ENCODE measurements around the gene COL20A1. TPM values are rescaled to one million over a fixed set of nuclear protein-coding genes. Genes with fewer than 3 reads are reported as not detected.
A peak's percentile ranks its signal among the peaks of the same experiment; 100 is the strongest.
"Not testable (repeated sequence)": the region's sequence is repeated elsewhere in the genome, so short reads cannot be mapped to it uniquely, and the experiment has no call there.

The COL20A1 gene
- polyA plus RNA-seq, 6 donors from 2014 or later, result not detected

- no peak overlapping the region for H3K27ac Mint-ChIP-seq
- H3K4me3 Mint-ChIP-seq, result no peak overlapping the region
- no peaks in the 10 kb centered on the region for H3K9me3 Mint-ChIP-seq
- H3K27me3 Mint-ChIP-seq, result peaks cover 9 to 55% (median 34%) of the 10 kb centered on the region in 3 donors
- peaks cover 0 to 5% (median 3%) of the 10 kb centered on the region in 3 donors for H3K4me1 Mint-ChIP-seq
- no peak for DNase-seq
- ATAC-seq (ENCODE audit: low read depth in 2 of 2), result no peak
- no peaks in the 10 kb centered on the region for H3K36me3 Mint-ChIP-seq
These were observed 82.5 kb downstream of the COL20A1 start for GRCh38 chr20:63375438-63375837.

DNA sequence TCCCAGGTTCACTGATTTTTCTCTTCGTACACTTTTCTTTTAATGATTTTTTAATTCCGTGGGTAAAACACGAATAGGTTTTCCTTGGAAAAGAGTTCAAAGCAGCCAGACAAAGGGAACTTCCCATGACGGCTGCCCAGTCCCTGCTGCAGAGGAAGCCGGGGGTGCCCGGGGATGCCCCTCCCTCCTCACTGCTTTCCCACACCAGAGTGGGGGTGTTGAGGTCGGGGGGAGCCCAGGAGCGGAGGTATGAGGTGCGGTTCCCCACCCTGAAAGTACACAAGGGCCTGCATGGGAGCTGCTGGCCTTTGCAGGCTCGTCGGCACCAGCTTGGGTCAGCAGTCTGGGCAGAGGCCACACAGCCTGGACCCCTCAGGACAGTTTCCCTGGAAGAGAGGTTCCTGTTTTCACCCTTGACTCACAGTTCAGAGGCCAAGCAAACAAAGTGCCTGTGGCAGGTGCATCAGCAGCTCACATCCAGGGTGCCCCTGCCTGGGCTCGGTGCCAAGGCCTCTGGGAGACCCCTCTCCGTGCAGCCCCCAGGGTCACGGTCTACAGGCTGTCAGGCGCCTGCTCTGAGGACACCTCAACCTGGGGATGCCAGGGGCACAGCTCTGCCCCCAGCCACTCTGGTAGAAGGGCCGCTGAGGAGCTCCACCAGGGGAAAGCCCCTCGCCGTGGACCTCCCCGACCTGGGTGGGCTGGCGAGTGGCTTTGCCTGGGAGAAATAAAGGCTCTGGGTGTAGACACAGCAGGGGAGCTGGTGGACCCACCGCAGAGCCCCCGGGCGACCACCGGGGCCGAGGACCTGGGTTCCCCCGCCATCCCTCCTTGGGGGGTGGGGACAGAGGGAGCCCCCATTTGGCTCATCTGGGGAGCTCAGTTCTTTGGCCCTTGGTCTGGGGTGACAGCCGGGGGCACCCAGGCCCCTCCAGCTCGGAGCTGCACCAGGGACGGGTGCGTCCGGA, 83.6 kb downstream of the COL20A1 start:
- Mint-ChIP-seq H3K36me3 (no peaks in the 10 kb centered on the region), H3K27ac (no peak overlapping the region), H3K9me3 (no peaks in the 10 kb centered on the region), H3K27me3 (peaks cover 4 to 48% (median 26%) of the 10 kb centered on the region in 3 donors), H3K4me3 (no peak overlapping the region), H3K4me1 (peaks cover 0 to 5% (median 3%) of the 10 kb centered on the region in 3 donors)
- ATAC-seq (ENCODE audit: low read depth in 2 of 2) (no peak), DNase-seq (no peak)

GRCh38 chr20:63377256-63377941, 84.4 kb downstream of the COL20A1 start:
- H3K27ac Mint-ChIP-seq, result peak overlapping the region in 1 of 6 donors; percentile 15
- H3K4me1 Mint-ChIP-seq, result peaks cover 0 to 5% (median 3%) of the 10 kb centered on the region in 3 donors
- no peak overlapping the region for H3K4me3 Mint-ChIP-seq
- ATAC-seq (ENCODE audit: low read depth in 2 of 2), result no peak
- DNase-seq, result no peak
- H3K9me3 Mint-ChIP-seq, result no peaks in the 10 kb centered on the region
- no peaks in the 10 kb centered on the region for H3K36me3 Mint-ChIP-seq
- H3K27me3 Mint-ChIP-seq, result peaks cover 4 to 51% (median 25%) of the 10 kb centered on the region in 3 donors

- Mint-ChIP-seq H3K27ac (no peak overlapping the region), H3K4me1 (peaks cover 0 to 5% (median 3%) of the 10 kb centered on the region in 3 donors), H3K9me3 (no peaks in the 10 kb centered on the region), H3K36me3 (no peaks in the 10 kb centered on the region), H3K4me3 (no peak overlapping the region), H3K27me3 (peaks cover 4 to 46% (median 21%) of the 10 kb centered on the region in 3 donors)
- DNase-seq (no peak), ATAC-seq (ENCODE audit: low read depth in 2 of 2) (no peak)
These were observed 85.0 kb downstream of the COL20A1 start for GRCh38 chr20:63377951-63378381.

DNA sequence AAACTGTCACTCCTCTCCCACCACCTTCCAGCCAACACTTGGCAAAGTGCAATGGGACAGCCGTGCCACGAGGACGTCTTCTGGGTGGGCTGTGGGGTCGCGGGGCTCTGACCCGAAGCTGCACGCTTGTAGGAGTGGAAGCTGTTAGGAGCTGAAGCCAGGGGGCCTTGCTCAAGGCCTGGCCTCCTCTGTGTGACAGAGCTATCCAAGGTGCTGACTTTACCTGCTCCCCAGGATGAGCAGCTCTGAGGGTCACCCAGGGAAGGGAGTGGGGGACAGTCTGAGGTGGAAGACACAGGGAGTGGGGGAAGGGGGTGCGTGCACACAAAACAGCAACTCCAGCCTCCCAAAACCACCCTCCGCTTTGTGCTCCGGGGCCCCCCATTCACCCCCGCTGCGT, 85.6 kb downstream of the COL20A1 start:
- no peaks in the 10 kb centered on the region for H3K36me3 Mint-ChIP-seq
- peaks cover 1 to 5% (median 3%) of the 10 kb centered on the region in 3 donors for H3K4me1 Mint-ChIP-seq
- H3K4me3 Mint-ChIP-seq, result no peak overlapping the region

DNA sequence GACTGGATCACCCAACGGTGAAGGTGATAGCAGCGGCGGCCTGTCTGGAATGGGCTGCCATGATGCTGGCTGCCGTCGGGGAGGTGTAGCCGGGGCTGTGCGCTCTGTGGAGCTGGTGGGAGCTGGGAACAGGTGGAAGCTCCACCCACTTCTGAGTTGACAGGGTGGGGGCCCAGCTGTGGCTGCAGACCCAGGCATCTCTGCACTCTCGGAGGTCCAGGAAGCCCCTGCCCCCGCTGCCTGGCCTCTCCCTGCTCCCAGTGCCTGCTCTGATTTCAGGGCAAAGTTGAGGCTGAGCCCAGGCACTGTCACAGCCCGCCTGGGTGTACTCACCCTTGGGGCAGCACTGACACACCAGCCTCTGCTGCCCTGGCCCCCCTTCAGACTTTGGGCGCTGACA, 86.3 kb downstream of the COL20A1 start:
- no peaks in the 10 kb centered on the region for H3K36me3 Mint-ChIP-seq
- peaks cover 1 to 5% (median 3%) of the 10 kb centered on the region in 3 donors for H3K4me1 Mint-ChIP-seq
- DNase-seq (no peak), ATAC-seq (ENCODE audit: low read depth in 2 of 2) (no peak)
- H3K27me3 Mint-ChIP-seq, result peaks cover 9 to 49% (median 20%) of the 10 kb centered on the region in 3 donors
- H3K9me3 Mint-ChIP-seq, result no peaks in the 10 kb centered on the region
- no peak overlapping the region for H3K4me3 Mint-ChIP-seq
- H3K27ac Mint-ChIP-seq, result no peak overlapping the region

More for the DNA sequence above, 85.6 kb downstream of the COL20A1 start:
- Mint-ChIP-seq H3K9me3 (no peaks in the 10 kb centered on the region), H3K27ac (no peak overlapping the region), H3K27me3 (peaks cover 9 to 49% (median 20%) of the 10 kb centered on the region in 3 donors)
- DNase-seq (no peak), ATAC-seq (ENCODE audit: low read depth in 2 of 2) (no peak)

DNA sequence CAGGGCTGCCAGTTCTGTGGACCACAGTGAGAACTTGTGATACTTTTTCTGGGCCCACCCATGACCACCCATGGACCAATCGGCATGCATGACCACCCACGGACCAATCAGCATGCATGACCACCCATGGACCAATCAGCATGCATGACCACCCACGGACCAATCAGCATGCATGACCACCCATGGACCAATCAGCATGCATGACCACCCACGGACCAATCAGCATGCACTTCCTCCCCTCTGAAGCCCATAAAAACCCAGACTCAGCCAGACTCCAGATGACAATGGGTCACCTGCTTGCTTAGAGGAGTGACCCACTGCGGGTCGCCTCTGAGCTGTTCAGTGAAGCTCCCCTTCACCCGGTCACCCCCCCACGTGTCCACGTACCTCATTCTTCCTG, 86.9 kb downstream of the COL20A1 start:
- not testable (repeated sequence) for ATAC-seq (ENCODE audit: low read depth in 2 of 2); DNase-seq; H3K27ac Mint-ChIP-seq; H3K4me1 Mint-ChIP-seq; H3K9me3 Mint-ChIP-seq; H3K4me3 Mint-ChIP-seq; H3K36me3 Mint-ChIP-seq
- peaks cover 9 to 44% (median 20%) of the 10 kb centered on the region in 3 donors for H3K27me3 Mint-ChIP-seq

DNA sequence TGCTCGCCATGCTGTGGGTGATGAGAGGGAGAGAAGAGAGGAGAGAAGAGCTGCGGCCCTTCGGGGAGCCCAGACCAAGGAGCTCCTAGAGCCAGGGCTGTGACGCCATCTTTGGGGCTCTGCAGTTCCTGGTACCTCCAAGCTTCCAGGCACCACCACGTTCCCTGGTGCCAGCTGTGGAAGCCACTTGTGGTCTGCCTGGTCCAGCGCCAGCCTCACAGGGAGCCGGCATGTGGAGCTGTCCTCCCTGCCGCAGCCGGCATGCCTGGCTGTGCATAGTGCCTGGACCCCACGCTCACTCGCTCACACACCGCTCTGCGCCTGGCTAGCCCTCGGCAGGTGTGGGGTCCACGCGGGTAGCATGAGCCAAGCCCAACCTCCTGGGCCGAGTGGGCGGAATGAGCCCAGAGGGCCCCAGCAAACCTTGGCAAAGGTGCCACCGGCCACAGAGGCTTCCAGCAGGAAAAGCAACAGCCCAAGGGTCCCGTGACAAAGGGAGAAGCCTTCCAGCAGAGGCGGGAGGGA, 87.4 kb downstream of the COL20A1 start:
- no peak for ATAC-seq (ENCODE audit: low read depth in 2 of 2)
- Mint-ChIP-seq H3K27me3 (peaks cover 9 to 44% (median 20%) of the 10 kb centered on the region in 3 donors), H3K36me3 (peaks cover 0 to 5% of the 10 kb centered on the region in 2 donors), H3K27ac (no peak overlapping the region), H3K9me3 (peaks cover 2 to 9% (median 7%) of the 10 kb centered on the region in 7 donors), H3K4me1 (peaks cover 1 to 5% (median 3%) of the 10 kb centered on the region in 3 donors), H3K4me3 (no peak overlapping the region)
- no peak for DNase-seq

- DNase-seq (peak; percentile 12), ATAC-seq (ENCODE audit: low read depth in 2 of 2) (no peak)
- H3K27ac Mint-ChIP-seq, result no peak overlapping the region
- peaks cover 0 to 16% of the 10 kb centered on the region in 2 donors for H3K36me3 Mint-ChIP-seq
- no peak overlapping the region for H3K4me3 Mint-ChIP-seq
- peaks cover 11 to 22% (median 18%) of the 10 kb centered on the region in 7 donors for H3K9me3 Mint-ChIP-seq
- H3K27me3 Mint-ChIP-seq, result peaks cover 9 to 37% (median 11%) of the 10 kb centered on the region in 3 donors
- peaks cover 1 to 5% (median 3%) of the 10 kb centered on the region in 3 donors for H3K4me1 Mint-ChIP-seq
These were observed 88.9 kb downstream of the COL20A1 start for GRCh38 chr20:63381781-63382431.

DNA sequence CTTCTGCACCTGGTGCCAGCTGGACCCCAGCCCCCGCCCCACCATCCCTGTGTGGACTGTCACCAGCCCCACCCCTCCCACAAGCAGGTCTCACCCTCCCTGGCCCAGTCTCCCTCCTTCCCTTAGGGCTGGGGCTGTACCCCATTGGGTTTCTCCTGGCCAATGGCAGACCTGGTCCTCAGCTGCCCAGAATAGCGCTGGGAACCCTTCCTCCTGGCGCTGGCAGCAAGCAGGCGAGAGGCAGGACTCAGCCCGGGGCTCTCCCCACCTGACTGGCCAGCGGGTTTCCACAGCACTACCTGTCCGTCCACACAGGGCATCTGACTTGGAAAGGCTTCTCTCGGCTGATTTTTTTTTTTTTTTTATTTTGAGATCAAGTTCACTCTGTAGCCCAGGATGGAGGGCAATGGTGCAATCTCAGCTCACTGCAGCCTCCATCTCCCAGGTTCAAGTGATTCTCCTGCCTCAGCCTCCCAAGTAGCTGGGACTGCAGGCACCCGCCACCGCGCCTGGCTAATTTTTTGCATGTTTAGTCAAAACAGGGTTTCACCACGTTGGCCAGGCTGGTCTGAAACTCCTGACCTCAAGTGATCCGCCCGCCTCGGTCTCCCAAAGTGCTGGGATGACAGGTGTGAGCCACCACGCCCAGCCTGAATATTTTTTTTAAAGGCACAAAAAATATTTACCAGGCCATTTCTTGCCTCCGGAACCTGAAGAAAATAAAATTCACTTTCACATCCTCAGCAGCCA, 89.7 kb downstream of the COL20A1 start:
- DNase-seq (no peak), ATAC-seq (ENCODE audit: low read depth in 2 of 2) (no peak)
- H3K36me3 Mint-ChIP-seq, result peaks cover 0 to 16% of the 10 kb centered on the region in 2 donors
- H3K4me1 Mint-ChIP-seq, result peaks cover 0 to 1% (median 0%) of the 10 kb centered on the region in 3 donors
- no peak overlapping the region for H3K27ac Mint-ChIP-seq
- no peak overlapping the region for H3K4me3 Mint-ChIP-seq
- H3K27me3 Mint-ChIP-seq, result peaks cover 9 to 30% (median 12%) of the 10 kb centered on the region in 3 donors
- peaks cover 13 to 27% (median 19%) of the 10 kb centered on the region in 7 donors for H3K9me3 Mint-ChIP-seq

DNA sequence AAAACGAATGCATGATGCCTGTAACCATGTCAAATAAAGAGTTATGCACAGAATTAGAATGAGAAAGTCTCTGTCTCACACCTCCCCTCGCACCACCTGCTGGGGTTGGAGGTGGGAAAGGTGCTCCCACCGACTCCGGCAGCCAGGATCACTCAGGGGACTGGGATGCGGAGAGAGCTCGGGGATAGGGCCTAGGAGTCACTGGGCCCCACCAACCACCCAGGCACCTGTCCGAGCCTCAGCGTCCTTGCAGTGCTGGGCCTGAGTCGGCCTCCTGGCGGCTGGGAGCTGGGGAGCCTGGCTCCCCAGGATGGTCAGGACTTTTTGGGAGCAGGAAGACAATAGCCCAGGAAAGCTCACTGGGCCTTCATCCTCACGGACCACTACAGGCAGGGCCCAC, 90.6 kb downstream of the COL20A1 start:
- Mint-ChIP-seq H3K4me1 (peaks cover 0 to 1% (median 0%) of the 10 kb centered on the region in 3 donors), H3K36me3 (peaks cover 0 to 16% of the 10 kb centered on the region in 2 donors), H3K27ac (no peak overlapping the region), H3K9me3 (peaks cover 16 to 27% (median 21%) of the 10 kb centered on the region in 7 donors), H3K4me3 (no peak overlapping the region), H3K27me3 (peaks cover 4 to 26% (median 17%) of the 10 kb centered on the region in 3 donors)
- ATAC-seq (ENCODE audit: low read depth in 2 of 2), result no peak
- DNase-seq, result no peak

- no peak overlapping the region for H3K4me3 Mint-ChIP-seq
- no peak overlapping the region for H3K27ac Mint-ChIP-seq
- DNase-seq, result no peak
- H3K9me3 Mint-ChIP-seq, result peaks cover 16 to 30% (median 22%) of the 10 kb centered on the region in 7 donors
- H3K4me1 Mint-ChIP-seq, result peaks cover 0 to 1% (median 0%) of the 10 kb centered on the region in 3 donors
- H3K36me3 Mint-ChIP-seq, result peaks cover 0 to 16% of the 10 kb centered on the region in 2 donors
- H3K27me3 Mint-ChIP-seq, result peaks cover 4 to 19% (median 9%) of the 10 kb centered on the region in 3 donors
- ATAC-seq (ENCODE audit: low read depth in 2 of 2), result no peak
These were observed 91.3 kb downstream of the COL20A1 start for GRCh38 chr20:63384336-63384735.
